ENCODE results near the gene ABTB1. TPM values are rescaled to one million over a fixed set of nuclear protein-coding genes. Genes with fewer than 3 reads are reported as not detected.

ABTB1 gene
- total RNA-seq, 1 donor from 2014 or later = 35.0 TPM

DNA sequence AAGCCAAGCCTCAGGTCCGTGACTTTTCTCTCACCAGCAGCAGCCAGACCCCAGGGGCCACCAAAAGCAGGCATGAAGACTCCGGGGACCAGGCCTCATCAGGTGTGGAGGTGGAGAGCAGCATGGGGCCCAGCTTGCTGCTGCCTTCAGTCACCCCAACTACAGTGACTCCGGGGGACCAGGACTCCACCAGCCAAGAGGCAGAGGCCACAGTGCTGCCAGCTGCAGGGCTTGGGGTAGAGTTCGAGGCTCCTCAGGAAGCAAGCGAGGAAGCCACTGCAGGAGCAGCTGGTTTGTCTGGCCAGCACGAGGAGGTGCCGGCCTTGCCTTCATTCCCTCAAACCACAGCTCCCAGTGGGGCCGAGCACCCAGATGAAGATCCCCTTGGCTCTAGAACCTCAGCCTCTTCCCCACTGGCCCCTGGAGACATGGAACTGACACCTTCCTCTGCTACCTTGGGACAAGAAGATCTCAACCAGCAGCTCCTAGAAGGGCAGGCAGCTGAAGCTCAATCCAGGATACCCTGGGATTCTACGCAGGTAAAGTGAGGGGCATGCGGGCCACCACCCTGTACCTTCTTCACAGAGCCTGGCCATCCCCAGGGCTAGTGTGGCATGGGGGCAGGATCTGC, 12.0 kb upstream of the ABTB1 start:
- no peak overlapping the region for H3K27ac Mint-ChIP-seq (ENCODE audit: unreplicated experiment)
- DNase-seq = no peak

DNA sequence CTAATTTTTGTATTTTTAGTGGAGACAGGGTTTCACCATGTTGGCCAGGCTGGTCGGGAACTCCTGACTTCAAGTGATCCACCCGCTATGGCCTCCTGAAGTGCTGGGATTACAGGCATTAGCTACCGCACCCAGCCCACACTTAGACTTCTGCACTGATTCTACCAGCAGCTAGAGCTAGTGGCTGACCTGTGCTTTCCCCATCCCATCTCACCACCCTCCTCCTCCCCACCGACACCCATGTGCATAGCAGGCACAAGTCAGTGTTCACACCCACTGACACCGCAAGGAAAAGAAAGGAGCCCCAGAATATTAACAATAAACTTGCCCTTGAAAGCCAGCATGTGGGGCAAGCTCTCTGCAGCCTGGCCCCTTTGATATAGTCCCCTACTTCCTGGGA, 11.2 kb upstream of the ABTB1 start:
- H3K9me3 Mint-ChIP-seq (ENCODE audit: unreplicated experiment) = peaks cover 3% of the 10 kb centered on the region
- peaks cover 16% of the 10 kb centered on the region for H3K36me3 Mint-ChIP-seq (ENCODE audit: unreplicated experiment)
- peaks cover 4% of the 10 kb centered on the region for H3K4me1 Mint-ChIP-seq (ENCODE audit: low read depth, unreplicated experiment)
- H3K27ac Mint-ChIP-seq (ENCODE audit: unreplicated experiment) = no peak overlapping the region
- no peak for DNase-seq
- TF ChIP-seq, protein P1, sequence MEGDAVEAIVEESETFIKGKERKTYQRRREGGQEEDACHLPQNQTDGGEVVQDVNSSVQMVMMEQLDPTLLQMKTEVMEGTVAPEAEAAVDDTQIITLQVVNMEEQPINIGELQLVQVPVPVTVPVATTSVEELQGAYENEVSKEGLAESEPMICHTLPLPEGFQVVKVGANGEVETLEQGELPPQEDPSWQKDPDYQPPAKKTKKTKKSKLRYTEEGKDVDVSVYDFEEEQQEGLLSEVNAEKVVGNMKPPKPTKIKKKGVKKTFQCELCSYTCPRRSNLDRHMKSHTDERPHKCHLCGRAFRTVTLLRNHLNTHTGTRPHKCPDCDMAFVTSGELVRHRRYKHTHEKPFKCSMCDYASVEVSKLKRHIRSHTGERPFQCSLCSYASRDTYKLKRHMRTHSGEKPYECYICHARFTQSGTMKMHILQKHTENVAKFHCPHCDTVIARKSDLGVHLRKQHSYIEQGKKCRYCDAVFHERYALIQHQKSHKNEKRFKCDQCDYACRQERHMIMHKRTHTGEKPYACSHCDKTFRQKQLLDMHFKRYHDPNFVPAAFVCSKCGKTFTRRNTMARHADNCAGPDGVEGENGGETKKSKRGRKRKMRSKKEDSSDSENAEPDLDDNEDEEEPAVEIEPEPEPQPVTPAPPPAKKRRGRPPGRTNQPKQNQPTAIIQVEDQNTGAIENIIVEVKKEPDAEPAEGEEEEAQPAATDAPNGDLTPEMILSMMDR (IDR thresholded peaks at IDR 0.05; ENCODE audit: partially characterized antibody, unreplicated experiment) = no peak
- no peaks in the 10 kb centered on the region for H3K27me3 Mint-ChIP-seq (ENCODE audit: unreplicated experiment)
- no peak overlapping the region for H3K4me3 Mint-ChIP-seq (ENCODE audit: unreplicated experiment)

More for the DNA sequence above, 12.0 kb upstream of the ABTB1 start:
- Mint-ChIP-seq H3K4me3 (ENCODE audit: unreplicated experiment) (no peak overlapping the region), H3K4me1 (ENCODE audit: low read depth, unreplicated experiment) (peaks cover 5% of the 10 kb centered on the region), H3K36me3 (ENCODE audit: unreplicated experiment) (peaks cover 13% of the 10 kb centered on the region), H3K27me3 (ENCODE audit: unreplicated experiment) (no peaks in the 10 kb centered on the region), H3K9me3 (ENCODE audit: unreplicated experiment) (peaks cover 3% of the 10 kb centered on the region)
- TF ChIP-seq, protein P1 (IDR thresholded peaks at IDR 0.05; ENCODE audit: partially characterized antibody, unreplicated experiment) = no peak

DNA sequence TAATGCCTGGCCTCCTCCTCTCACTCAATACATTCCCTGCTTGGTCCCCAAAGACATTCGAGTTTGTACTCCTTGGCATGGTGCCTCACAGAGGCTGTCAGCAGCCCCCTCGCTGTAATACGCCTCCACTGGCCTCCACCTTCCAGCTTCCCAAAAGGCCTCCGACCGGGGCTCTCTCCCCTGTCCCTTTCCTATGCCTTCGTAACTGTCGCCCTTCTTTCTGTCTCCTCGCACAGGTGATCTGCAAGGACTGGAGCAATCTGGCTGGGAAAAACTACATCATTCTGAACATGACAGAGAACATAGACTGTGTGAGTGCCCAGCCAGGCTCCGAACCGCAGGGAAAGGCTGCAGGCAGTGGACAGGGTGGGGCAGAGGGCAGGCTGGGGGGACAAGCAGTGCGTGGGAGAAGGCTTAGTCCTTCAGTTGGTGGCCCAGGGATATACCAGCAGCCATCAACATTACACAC, 10.7 kb upstream of the ABTB1 start:
- no peaks in the 10 kb centered on the region for H3K27me3 Mint-ChIP-seq (ENCODE audit: unreplicated experiment)
- TF ChIP-seq, protein P1 (IDR thresholded peaks at IDR 0.05; ENCODE audit: partially characterized antibody, unreplicated experiment) = no peak
- no peak overlapping the region for H3K27ac Mint-ChIP-seq (ENCODE audit: unreplicated experiment)
- H3K9me3 Mint-ChIP-seq (ENCODE audit: unreplicated experiment) = peaks cover 3% of the 10 kb centered on the region
- no peak overlapping the region for H3K4me3 Mint-ChIP-seq (ENCODE audit: unreplicated experiment)
- H3K4me1 Mint-ChIP-seq (ENCODE audit: low read depth, unreplicated experiment) = peaks cover 7% of the 10 kb centered on the region
- DNase-seq = no peak
- peaks cover 16% of the 10 kb centered on the region for H3K36me3 Mint-ChIP-seq (ENCODE audit: unreplicated experiment)

DNA sequence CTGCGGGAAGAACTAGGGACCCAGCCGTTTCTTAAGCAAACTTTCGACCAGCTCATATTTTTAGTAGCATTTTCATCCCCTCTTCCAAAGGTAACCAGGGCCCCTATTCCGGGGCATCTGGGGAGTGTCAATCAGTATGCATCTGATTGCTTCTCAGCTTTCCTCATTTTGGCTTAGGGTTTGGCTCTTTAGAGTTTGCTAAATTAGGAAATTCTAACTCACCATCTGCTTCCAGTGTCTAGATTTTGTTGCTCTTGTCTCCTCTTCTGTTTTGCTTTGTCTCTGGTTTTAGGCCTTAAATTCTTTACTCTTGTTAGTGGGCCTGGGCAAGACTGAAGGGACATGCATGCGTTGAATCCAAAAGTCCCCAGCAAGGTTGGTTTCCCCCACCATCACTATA, 9.6 kb upstream of the ABTB1 start:
- H3K4me1 Mint-ChIP-seq (ENCODE audit: low read depth, unreplicated experiment) = peaks cover 10% of the 10 kb centered on the region
- TF ChIP-seq, protein P1 (IDR thresholded peaks at IDR 0.05; ENCODE audit: partially characterized antibody, unreplicated experiment) = no peak
- H3K27ac Mint-ChIP-seq (ENCODE audit: unreplicated experiment) = no peak overlapping the region
- H3K9me3 Mint-ChIP-seq (ENCODE audit: unreplicated experiment) = peaks cover 3% of the 10 kb centered on the region
- H3K4me3 Mint-ChIP-seq (ENCODE audit: unreplicated experiment) = no peak overlapping the region
- H3K36me3 Mint-ChIP-seq (ENCODE audit: unreplicated experiment) = peaks cover 16% of the 10 kb centered on the region
- H3K27me3 Mint-ChIP-seq (ENCODE audit: unreplicated experiment) = no peaks in the 10 kb centered on the region
- no peak for DNase-seq

DNA sequence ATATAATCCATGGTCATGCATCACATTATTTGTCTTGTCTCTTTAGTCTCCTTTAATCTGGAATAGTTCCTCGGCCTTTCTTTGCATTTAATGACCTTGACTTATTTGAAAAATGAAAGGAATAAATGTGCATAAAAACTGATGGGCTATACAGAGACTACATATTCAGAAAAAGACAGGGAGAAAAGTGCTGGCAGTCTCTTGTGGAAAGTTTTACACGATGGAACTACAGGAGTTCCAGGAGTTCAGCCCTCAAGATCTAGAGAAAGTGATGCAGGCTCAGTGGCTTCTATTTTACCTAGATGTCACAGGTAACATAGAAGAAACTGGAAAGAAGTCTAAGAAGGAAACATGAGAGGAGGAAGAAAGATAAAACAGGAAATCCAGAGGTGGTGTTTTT, 7.6 kb upstream of the ABTB1 start:
- H3K27me3 Mint-ChIP-seq (ENCODE audit: unreplicated experiment) = peaks cover 6% of the 10 kb centered on the region
- no peak for DNase-seq
- TF ChIP-seq, protein P1 (IDR thresholded peaks at IDR 0.05; ENCODE audit: partially characterized antibody, unreplicated experiment) = no peak
- no peak overlapping the region for H3K4me3 Mint-ChIP-seq (ENCODE audit: unreplicated experiment)
- no peak overlapping the region for H3K27ac Mint-ChIP-seq (ENCODE audit: unreplicated experiment)
- H3K4me1 Mint-ChIP-seq (ENCODE audit: low read depth, unreplicated experiment) = peaks cover 10% of the 10 kb centered on the region
- H3K9me3 Mint-ChIP-seq (ENCODE audit: unreplicated experiment) = peaks cover 1% of the 10 kb centered on the region
- H3K36me3 Mint-ChIP-seq (ENCODE audit: unreplicated experiment) = peaks cover 15% of the 10 kb centered on the region

Data from glutamatergic neuron (in vitro differentiated cells).